PC-9 (cell line): ENCODE measurements around the gene SCYGR3.

Experiments used
- EZH2 ChIP-seq: fragments of 200-600 bp; sonication (generic); IDR thresholded peaks from 2 replicates; pipeline ENCODE4 v1.8.0; 2017; ENCODE audit warnings: antibody characterized with exemption, low read depth
- TF ChIP-seq, protein P1 (sequence below): fragments of 200-600 bp; sonication (generic); conservative IDR thresholded peaks from 2 replicates; pipeline ENCODE4 v1.6.1; 2017; ENCODE audit warnings: mixed run types, antibody characterized with exemption, mild to moderate bottlenecking, moderate library complexity

GRCh38 chr2:227606476-227606875 lies 8.2 kb downstream of the SCYGR3 start:
- TF ChIP-seq, protein P1, sequence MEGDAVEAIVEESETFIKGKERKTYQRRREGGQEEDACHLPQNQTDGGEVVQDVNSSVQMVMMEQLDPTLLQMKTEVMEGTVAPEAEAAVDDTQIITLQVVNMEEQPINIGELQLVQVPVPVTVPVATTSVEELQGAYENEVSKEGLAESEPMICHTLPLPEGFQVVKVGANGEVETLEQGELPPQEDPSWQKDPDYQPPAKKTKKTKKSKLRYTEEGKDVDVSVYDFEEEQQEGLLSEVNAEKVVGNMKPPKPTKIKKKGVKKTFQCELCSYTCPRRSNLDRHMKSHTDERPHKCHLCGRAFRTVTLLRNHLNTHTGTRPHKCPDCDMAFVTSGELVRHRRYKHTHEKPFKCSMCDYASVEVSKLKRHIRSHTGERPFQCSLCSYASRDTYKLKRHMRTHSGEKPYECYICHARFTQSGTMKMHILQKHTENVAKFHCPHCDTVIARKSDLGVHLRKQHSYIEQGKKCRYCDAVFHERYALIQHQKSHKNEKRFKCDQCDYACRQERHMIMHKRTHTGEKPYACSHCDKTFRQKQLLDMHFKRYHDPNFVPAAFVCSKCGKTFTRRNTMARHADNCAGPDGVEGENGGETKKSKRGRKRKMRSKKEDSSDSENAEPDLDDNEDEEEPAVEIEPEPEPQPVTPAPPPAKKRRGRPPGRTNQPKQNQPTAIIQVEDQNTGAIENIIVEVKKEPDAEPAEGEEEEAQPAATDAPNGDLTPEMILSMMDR: no peak
- no peak for TF ChIP-seq EZH2
